H1 (cell line): Measurements from ENCODE around the gene EFCAB8.

Experiments
- KDM4A ChIP-seq: IDR thresholded peaks from one replicate; pipeline ENCODE4 v1.7.1; 2012; ENCODE audit warnings: low read depth, mild to moderate bottlenecking, moderate library complexity, low read length, inconsistent platforms; ENCODE audit not compliant: severe bottlenecking
- POLR2A ChIP-seq, 2 experiments: IDR thresholded peaks; 1 replicate in 1 of 2; 2 replicates in 1 of 2; pipeline ENCODE4 v1.6.1; 2011; ENCODE audit warnings: low read depth in 2 of 2, low read length in 2 of 2, mild to moderate bottlenecking in 2 of 2; ENCODE audit errors: control extremely low read depth in 1 of 2
- POLR2AphosphoS5 ChIP-seq: IDR thresholded peaks from 2 replicates; pipeline ENCODE4 v1.6.1; 2011; ENCODE audit warnings: low read depth, low read length
- SIN3A ChIP-seq, 2 experiments: IDR thresholded peaks in 1 of 2; conservative IDR thresholded peaks in 1 of 2; 2 replicates each; pipeline ENCODE4 v1.6.1; 2011 to 2012; ENCODE audit warnings: low read length in 2 of 2, improper control_type of control experiment in 1 of 2, low read depth in 1 of 2, mild to moderate bottlenecking in 1 of 2
- SRF ChIP-seq: IDR thresholded peaks from 2 replicates; pipeline ENCODE4 v1.6.1; 2011; ENCODE audit warnings: mild to moderate bottlenecking, low read depth, low read length, moderate library complexity
- TF ChIP-seq, protein P1 (sequence below), 3 experiments: IDR thresholded peaks; 1 replicate in 2 of 3; 2 replicates in 1 of 3; pipeline versions ENCODE4 v1.5.1 to v1.6.1; 2011; ENCODE audit warnings: low read length in 3 of 3, mild to moderate bottlenecking in 3 of 3, inconsistent platforms in 2 of 3, low read depth in 1 of 3, moderate library complexity in 1 of 3; ENCODE audit not compliant: insufficient read depth in 1 of 3; ENCODE audit errors: control extremely low read depth in 1 of 3
- TF ChIP-seq, protein P2 (sequence below): IDR thresholded peaks from 2 replicates; pipeline ENCODE4 v1.6.1; 2011; ENCODE audit warnings: low read length, improper control_type of control experiment

DNA sequence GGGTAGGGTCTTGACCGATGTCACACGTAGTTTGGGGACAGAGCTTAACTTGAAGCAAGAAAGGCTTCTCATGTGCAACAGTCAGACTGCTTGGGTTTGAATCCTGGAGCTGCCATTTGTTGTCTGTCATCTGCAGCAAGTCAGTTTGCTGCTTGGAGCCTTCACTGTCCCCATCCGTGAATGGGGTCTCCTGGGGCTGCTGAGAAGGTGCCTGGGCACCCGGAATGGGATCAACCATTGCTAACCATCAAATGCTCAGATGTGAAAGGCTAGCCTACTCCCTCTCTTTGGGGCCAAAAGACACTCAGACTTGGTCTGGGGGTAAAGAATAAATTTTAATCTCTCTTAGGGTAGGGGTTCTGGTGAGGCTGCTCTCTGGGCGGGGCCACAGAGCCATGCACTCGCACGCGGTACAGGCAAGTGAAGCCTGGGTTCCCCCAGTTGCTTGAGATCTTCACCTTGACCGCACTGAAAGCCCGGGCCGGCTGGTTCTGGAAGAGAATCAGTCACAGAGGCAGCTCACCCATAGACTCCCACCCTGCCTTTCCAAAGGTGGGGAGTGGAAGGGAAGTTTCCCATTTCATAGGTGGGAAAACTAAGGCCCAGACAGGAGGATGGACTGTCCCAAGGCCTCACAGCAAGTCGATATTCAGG is 124.9 kb downstream of the EFCAB8 start:
- TF ChIP-seq, protein P1, sequence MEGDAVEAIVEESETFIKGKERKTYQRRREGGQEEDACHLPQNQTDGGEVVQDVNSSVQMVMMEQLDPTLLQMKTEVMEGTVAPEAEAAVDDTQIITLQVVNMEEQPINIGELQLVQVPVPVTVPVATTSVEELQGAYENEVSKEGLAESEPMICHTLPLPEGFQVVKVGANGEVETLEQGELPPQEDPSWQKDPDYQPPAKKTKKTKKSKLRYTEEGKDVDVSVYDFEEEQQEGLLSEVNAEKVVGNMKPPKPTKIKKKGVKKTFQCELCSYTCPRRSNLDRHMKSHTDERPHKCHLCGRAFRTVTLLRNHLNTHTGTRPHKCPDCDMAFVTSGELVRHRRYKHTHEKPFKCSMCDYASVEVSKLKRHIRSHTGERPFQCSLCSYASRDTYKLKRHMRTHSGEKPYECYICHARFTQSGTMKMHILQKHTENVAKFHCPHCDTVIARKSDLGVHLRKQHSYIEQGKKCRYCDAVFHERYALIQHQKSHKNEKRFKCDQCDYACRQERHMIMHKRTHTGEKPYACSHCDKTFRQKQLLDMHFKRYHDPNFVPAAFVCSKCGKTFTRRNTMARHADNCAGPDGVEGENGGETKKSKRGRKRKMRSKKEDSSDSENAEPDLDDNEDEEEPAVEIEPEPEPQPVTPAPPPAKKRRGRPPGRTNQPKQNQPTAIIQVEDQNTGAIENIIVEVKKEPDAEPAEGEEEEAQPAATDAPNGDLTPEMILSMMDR (IDR thresholded peaks at IDR 0.05; ENCODE audit: control extremely low read depth in 1 of 3, insufficient read depth in 1 of 3, low read depth in 1 of 3, low read length in 3 of 3), result no peak
- no peak for TF ChIP-seq KDM4A
- TF ChIP-seq, protein P2, sequence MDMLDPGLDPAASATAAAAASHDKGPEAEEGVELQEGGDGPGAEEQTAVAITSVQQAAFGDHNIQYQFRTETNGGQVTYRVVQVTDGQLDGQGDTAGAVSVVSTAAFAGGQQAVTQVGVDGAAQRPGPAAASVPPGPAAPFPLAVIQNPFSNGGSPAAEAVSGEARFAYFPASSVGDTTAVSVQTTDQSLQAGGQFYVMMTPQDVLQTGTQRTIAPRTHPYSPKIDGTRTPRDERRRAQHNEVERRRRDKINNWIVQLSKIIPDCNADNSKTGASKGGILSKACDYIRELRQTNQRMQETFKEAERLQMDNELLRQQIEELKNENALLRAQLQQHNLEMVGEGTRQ, result no peak
- no peak for TF ChIP-seq SIN3A (conservative IDR thresholded peaks at IDR 0.05 in 1 of 2, IDR thresholded peaks at IDR 0.05 in 1 of 2; ENCODE audit: low read depth in 1 of 2, low read length in 2 of 2)
- no peak for TF ChIP-seq POLR2A (IDR thresholded peaks at IDR 0.05; ENCODE audit: control extremely low read depth in 1 of 2, low read depth in 2 of 2, low read length in 2 of 2)
- no peak for TF ChIP-seq POLR2AphosphoS5
- TF ChIP-seq SRF, result no peak
